GM12873 (cell line): Measurements from ENCODE around the gene ANO7.

Experiments
- TF ChIP-seq, protein P1 (sequence below): IDR thresholded peaks from 2 replicates; pipeline ENCODE4 v1.5.1; 2012; ENCODE audit warnings: low read depth, mild to moderate bottlenecking, moderate library complexity, low read length, control low read depth; ENCODE audit not compliant: insufficient read depth; ENCODE audit errors: missing control alignments

Gene ANO7

DNA sequence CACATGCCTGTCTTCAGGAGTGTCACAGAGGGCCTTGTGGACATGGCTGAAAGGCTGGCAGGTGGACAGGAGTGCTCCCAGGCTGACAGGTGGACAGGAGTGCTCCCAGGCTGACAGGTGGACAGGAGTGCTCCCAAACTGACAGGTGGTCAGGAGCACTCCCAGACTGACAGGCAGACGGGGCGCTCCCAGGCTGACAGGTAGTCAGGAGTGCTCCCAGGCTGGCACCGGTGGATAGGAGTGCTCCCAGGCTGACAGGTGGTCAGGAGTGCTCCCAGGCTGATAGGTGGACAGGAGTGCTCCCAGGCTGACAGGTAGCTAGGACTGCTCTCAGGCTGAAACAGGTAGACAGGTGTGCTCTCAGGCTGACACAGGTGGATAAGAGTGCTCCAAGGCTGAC is 16.6 kb downstream of the ANO7 start:
- TF ChIP-seq, protein P1, sequence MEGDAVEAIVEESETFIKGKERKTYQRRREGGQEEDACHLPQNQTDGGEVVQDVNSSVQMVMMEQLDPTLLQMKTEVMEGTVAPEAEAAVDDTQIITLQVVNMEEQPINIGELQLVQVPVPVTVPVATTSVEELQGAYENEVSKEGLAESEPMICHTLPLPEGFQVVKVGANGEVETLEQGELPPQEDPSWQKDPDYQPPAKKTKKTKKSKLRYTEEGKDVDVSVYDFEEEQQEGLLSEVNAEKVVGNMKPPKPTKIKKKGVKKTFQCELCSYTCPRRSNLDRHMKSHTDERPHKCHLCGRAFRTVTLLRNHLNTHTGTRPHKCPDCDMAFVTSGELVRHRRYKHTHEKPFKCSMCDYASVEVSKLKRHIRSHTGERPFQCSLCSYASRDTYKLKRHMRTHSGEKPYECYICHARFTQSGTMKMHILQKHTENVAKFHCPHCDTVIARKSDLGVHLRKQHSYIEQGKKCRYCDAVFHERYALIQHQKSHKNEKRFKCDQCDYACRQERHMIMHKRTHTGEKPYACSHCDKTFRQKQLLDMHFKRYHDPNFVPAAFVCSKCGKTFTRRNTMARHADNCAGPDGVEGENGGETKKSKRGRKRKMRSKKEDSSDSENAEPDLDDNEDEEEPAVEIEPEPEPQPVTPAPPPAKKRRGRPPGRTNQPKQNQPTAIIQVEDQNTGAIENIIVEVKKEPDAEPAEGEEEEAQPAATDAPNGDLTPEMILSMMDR, result no peak

DNA sequence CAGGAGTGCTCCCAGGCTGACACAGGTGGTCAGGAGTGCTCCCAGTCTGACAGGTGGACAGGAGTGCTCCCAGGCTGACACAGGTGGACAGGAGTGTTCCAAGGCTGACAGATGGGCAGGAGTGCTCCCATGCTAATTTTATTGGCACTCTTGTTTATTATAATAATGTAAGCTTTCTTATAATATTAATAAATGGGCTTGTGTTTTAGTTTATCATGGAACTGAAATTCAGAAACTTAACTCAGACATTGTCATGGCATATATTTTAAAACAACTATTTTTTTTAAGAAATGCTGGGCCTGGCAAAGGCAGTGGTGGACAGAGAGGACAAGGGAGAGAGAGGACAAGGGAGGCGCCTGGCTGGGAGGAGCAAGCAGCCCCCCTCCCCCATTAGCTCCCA is 18.7 kb downstream of the ANO7 start:
- TF ChIP-seq, protein P1, result no peak

DNA sequence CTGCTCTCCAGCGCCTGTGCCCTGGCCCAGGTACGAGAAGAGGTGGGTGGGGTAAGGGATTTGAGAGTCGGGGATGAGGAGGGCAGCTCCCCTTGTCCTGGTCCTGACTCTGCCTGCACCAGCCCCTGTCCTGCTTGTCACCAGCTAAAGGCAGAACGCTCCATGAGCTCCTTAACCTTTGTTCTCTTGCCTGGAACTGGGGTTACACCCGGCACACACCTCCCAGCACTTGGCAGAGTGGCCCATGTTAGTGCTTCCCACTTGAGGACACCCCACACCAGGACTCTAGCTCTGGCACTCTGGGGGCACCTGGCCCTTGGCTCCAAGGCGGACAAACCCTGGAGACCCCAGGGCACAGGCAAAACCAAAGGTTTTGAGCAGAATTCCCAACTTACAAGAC is 19.2 kb downstream of the ANO7 start:
- TF ChIP-seq, protein P1, result no peak

DNA sequence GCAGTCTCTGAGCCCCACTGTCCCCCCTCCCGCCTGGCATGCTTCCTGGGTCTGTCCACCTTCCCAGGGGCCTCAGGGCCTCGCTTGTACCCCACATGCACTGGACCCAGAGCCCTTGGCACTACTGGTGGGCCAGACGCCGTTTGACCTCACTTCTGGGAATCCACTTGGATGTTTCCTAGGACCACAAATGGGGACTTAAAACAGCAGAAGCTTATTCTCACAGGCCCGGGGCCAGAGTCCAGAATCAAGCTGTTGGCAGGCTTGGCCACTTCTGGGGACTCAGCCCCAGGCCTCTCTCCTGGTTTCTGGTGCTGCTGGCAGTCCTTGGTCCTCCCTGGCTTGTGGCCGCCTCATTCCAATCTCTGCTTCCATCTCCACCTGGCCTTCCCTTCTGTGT is 19.6 kb downstream of the ANO7 start:
- TF ChIP-seq, protein P1, result no peak

DNA sequence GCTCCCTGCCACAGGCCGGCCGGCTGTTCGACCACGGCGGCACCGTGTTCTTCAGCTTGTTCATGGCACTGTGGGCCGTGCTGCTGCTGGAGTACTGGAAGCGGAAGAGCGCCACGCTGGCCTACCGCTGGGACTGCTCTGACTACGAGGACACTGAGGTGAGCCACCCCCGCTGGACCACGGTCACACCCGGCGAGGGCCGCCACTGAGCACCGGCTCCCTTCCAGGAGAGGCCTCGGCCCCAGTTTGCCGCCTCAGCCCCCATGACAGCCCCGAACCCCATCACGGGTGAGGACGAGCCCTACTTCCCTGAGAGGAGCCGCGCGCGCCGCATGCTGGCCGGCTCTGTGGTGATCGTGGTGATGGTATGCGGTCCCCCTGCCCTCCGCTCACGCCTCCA is 20.8 kb downstream of the ANO7 start:
- TF ChIP-seq, protein P1, result no peak

DNA sequence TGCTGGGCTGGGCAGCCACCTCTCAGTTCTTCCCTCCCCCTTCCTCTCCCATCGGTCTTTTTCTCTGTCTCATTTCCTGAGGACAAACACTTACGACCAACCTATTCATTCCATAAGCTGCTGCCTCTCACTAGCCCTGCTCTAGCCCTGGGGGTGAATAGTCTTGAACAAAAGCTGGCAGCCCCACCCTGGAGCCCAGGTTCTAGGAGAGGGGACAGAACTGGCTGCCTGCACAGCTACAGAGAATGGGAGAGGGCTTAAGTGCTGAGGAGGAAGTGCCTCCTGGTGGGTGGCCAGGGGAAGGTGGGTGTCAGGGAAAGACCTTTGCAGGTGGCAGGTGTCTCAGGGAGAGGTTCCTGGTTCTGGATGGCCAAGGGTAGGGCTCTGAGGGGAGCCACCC is 22.8 kb downstream of the ANO7 start:
- TF ChIP-seq, protein P1, result no peak

DNA sequence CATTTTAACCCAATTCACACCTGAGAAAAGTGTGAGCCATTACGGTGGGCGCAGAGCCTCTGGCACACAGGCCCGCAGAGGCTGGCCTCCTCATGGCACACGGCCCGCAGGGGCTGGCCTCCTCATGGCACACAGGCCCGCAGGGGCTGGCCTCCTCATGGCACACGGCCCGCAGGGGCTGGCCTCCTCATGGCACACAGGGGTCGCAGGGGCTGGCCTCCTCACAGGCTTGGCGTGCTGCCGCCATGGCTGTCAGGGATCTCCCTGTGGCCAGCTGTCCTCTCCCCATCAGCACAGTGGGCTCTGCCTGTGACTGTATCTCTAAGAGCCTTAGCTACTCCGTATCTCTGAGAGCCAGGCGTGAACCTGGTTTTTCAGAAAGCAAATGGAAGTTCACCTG is 24.6 kb downstream of the ANO7 start:
- TF ChIP-seq, protein P1, result no peak
